H9 (cell line): ENCODE data around the gene FABP7. TPM values are rescaled to one million over a fixed set of nuclear protein-coding genes. Genes with fewer than 3 reads are reported as not detected.
"Not testable (repeated sequence)": the region's sequence is repeated elsewhere in the genome, so short reads cannot be mapped to it uniquely, and the experiment has no call there.

Experiments
- DNase-seq: peaks from one replicate; pipeline ENCODE4 v3.0.0-alpha.2; 2017
- H2AFZ ChIP-seq: one replicate; pipeline ENCODE4 v1.6.1; 2013; ENCODE audit warnings: mild to moderate bottlenecking, low read length, control low read depth, moderate library complexity
- H2AK5ac ChIP-seq: 2 replicates; pipeline ENCODE4 v1.6.1; 2013; ENCODE audit warnings: low read length, control low read depth, mixed read lengths; ENCODE audit not compliant: insufficient read length
- H2BK120ac ChIP-seq: one replicate; pipeline ENCODE4 v1.6.1; 2013; ENCODE audit warnings: low read depth, mild to moderate bottlenecking, low read length, control low read depth, inconsistent platforms; ENCODE audit not compliant: poor library complexity, severe bottlenecking
- H2BK12ac ChIP-seq: 2 replicates; pipeline ENCODE4 v1.6.1; 2013; ENCODE audit warnings: low read length, control low read depth, mixed read lengths, low read depth; ENCODE audit not compliant: insufficient read length
- H2BK15ac ChIP-seq: 2 replicates; pipeline ENCODE4 v1.6.1; 2013; ENCODE audit warnings: low read depth, low read length, control low read depth
- H2BK20ac ChIP-seq: one replicate; pipeline ENCODE4 v1.6.1; 2013; ENCODE audit warnings: low read depth, mild to moderate bottlenecking, low read length, control low read depth, inconsistent platforms; ENCODE audit not compliant: poor library complexity, severe bottlenecking
- H2BK5ac ChIP-seq: 2 replicates; pipeline ENCODE4 v1.6.1; 2013; ENCODE audit warnings: low read length, control low read depth, mixed read lengths; ENCODE audit not compliant: insufficient read length
- H3K14ac ChIP-seq: 2 replicates; pipeline ENCODE4 v1.6.1; 2013; ENCODE audit warnings: low read length, control low read depth; ENCODE audit not compliant: insufficient read depth
- H3K18ac ChIP-seq: 2 replicates; pipeline ENCODE4 v1.6.1; 2013; ENCODE audit warnings: low read depth, mild to moderate bottlenecking, mixed read lengths, low read length, control low read depth; ENCODE audit not compliant: insufficient read length
- H3K23ac ChIP-seq: 2 replicates; pipeline ENCODE4 v1.6.1; 2013; ENCODE audit warnings: low read length, control low read depth, mixed read lengths, low read depth; ENCODE audit not compliant: insufficient read length
- H3K23me2 ChIP-seq: 2 replicates; pipeline ENCODE4 v1.6.1; 2013; ENCODE audit warnings: low read depth, mild to moderate bottlenecking, mixed read lengths, low read length, control low read depth; ENCODE audit not compliant: insufficient read length, poor library complexity, severe bottlenecking
- H3K27ac ChIP-seq: 2 replicates; pipeline ENCODE4 v1.5.1; 2013; ENCODE audit warnings: low read length, control low read depth, mixed read lengths, low read depth; ENCODE audit not compliant: insufficient read length
- H3K27me3 ChIP-seq: 2 replicates; pipeline ENCODE4 v1.6.1; 2013; ENCODE audit warnings: low read length, control low read depth, inconsistent platforms; ENCODE audit not compliant: insufficient read depth
- H3K4ac ChIP-seq: 2 replicates; pipeline ENCODE4 v1.6.1; 2013; ENCODE audit warnings: low read depth, mild to moderate bottlenecking, control low read depth, inconsistent platforms, low read length, moderate library complexity
- H3K4me1 ChIP-seq: 2 replicates; pipeline ENCODE4 v1.6.1; 2013; ENCODE audit warnings: low read length, control low read depth, inconsistent platforms; ENCODE audit not compliant: insufficient read depth
- H3K4me2 ChIP-seq: 2 replicates; pipeline ENCODE4 v1.6.1; 2013; ENCODE audit warnings: low read length, control low read depth, mixed read lengths; ENCODE audit not compliant: insufficient read length, insufficient read depth
- H3K56ac ChIP-seq: 2 replicates; pipeline ENCODE4 v1.6.1; 2013; ENCODE audit warnings: low read depth, mild to moderate bottlenecking, mixed read lengths, low read length, control low read depth; ENCODE audit not compliant: insufficient read length
- H3K79me1 ChIP-seq: 2 replicates; pipeline ENCODE4 v1.6.1; 2013; ENCODE audit warnings: low read depth, mild to moderate bottlenecking, moderate library complexity, low read length, control low read depth, inconsistent platforms; ENCODE audit not compliant: insufficient read depth, poor library complexity, severe bottlenecking
- H3K79me2 ChIP-seq: 2 replicates; pipeline ENCODE4 v1.6.1; 2013; ENCODE audit warnings: low read length, control low read depth, inconsistent platforms; ENCODE audit not compliant: insufficient read depth
- H3K9ac ChIP-seq: 2 replicates; pipeline ENCODE4 v1.6.1; 2013; ENCODE audit warnings: low read length, control low read depth, mixed read lengths; ENCODE audit not compliant: insufficient read length; ENCODE audit errors: extremely low read depth
- H3K9me3 ChIP-seq: one replicate; pipeline ENCODE4 v1.6.1; 2013; ENCODE audit warnings: low read depth, low read length, inconsistent platforms; ENCODE audit not compliant: control insufficient read depth
- H3T11ph ChIP-seq: one replicate; pipeline ENCODE4 v1.6.1; 2013; ENCODE audit warnings: mild to moderate bottlenecking, low read length, control low read depth, inconsistent platforms
- H4K20me1 ChIP-seq: one replicate; pipeline ENCODE4 v1.6.1; 2013; ENCODE audit not compliant: control insufficient read depth, insufficient read length, insufficient read depth
- H4K5ac ChIP-seq: 2 replicates; pipeline ENCODE4 v1.6.1; 2013; ENCODE audit warnings: low read depth, mild to moderate bottlenecking, mixed read lengths, low read length, control low read depth; ENCODE audit not compliant: insufficient read length
- H4K8ac ChIP-seq: replicated peaks from 2 replicates; pipeline ENCODE4 v1.6.1; 2013; ENCODE audit warnings: low read length, control low read depth, mixed read lengths, low read depth; ENCODE audit not compliant: insufficient read length
- H4K91ac ChIP-seq: 2 replicates; pipeline ENCODE4 v1.6.1; 2013; ENCODE audit warnings: low read depth, mild to moderate bottlenecking, moderate library complexity, mixed read lengths, low read length, control low read depth; ENCODE audit not compliant: insufficient read length
- H3K27ac Mint-ChIP-seq, 3 experiments: 2 replicates in 2 of 3; 3 replicates in 1 of 3; pipeline ENCODE4 v1.8.0; 2020 to 2021; ENCODE audit warnings: mixed read lengths in 3 of 3, mild to moderate bottlenecking in 1 of 3, moderate library complexity in 1 of 3
- H3K27me3 Mint-ChIP-seq: 2 replicates; pipeline ENCODE4 v1.8.0; 2021; ENCODE audit warnings: low read depth, mild to moderate bottlenecking, moderate library complexity, mixed read lengths
- H3K36me3 Mint-ChIP-seq, 3 experiments: 2 replicates in 2 of 3; 3 replicates in 1 of 3; pipeline ENCODE4 v1.8.0; 2020 to 2021; ENCODE audit warnings: low read depth in 3 of 3, mixed read lengths in 3 of 3; ENCODE audit not compliant: insufficient read depth in 1 of 3
- H3K4me1 Mint-ChIP-seq, 2 experiments: 2 replicates each; pipeline ENCODE4 v1.8.0; 2020; ENCODE audit warnings: mixed read lengths in 2 of 2
- H3K4me3 Mint-ChIP-seq, 2 experiments: 2 replicates in 1 of 2; 3 replicates in 1 of 2; pipeline ENCODE4 v1.8.0; 2020 to 2021; ENCODE audit warnings: mild to moderate bottlenecking in 2 of 2, mixed read lengths in 2 of 2, moderate library complexity in 1 of 2
- H3K9me3 Mint-ChIP-seq, 2 experiments: 2 replicates in 1 of 2; 3 replicates in 1 of 2; pipeline ENCODE4 v1.8.0; 2020; ENCODE audit warnings: mild to moderate bottlenecking in 2 of 2, mixed read lengths in 2 of 2, moderate library complexity in 1 of 2
- CTCF ChIP-seq: fragments of 200-600 bp; sonication (generic); conservative IDR thresholded peaks from 3 replicates; pipeline ENCODE4 v1.8.0; 2021; ENCODE audit warnings: antibody characterized with exemption, mild to moderate bottlenecking
- WGBS: extraction: QIAGEN DNeasy Blood & Tissue Kit; methylation state at CpG from one replicate; pipeline ENCODE4 v1.1.7; 2013; ENCODE audit warnings: missing lambda C conversion rate, low lambda C conversion rate, mixed read lengths; ENCODE audit not compliant: insufficient read length; ENCODE audit errors: extremely low coverage; 5-methylcytosine and 5-hydroxymethylcytosine counted together
- total RNA-seq: library from RNA; stranded (reverse); gene quantifications from 2 replicates; pipeline ENCODE4 v1.2.1, GENCODE V29; 2021

The FABP7 gene
- total RNA-seq, 1 experiment from 2014 or later: 3.9 TPM

GRCh38 chr6:122744247-122744646, 35.3 kb upstream of the FABP7 start:
- Mint-ChIP-seq H3K36me3 (peaks cover 5 to 10% (median 9%) of the 10 kb centered on the region in 3 experiments), H3K9me3 (peaks cover 12 to 21% of the 10 kb centered on the region in 2 experiments)
- H3K56ac ChIP-seq, H3K4ac ChIP-seq, H3K79me1 ChIP-seq, H3K4me3 Mint-ChIP-seq, H3K4me2 ChIP-seq, H3K27ac ChIP-seq, H3K27me3 Mint-ChIP-seq, H3K27me3 ChIP-seq, H2BK5ac ChIP-seq, H2BK12ac ChIP-seq, H2BK120ac ChIP-seq, H4K5ac ChIP-seq, H3K4me1 ChIP-seq, H4K20me1 ChIP-seq, H4K91ac ChIP-seq, H2BK20ac ChIP-seq, H2AK5ac ChIP-seq, H3K14ac ChIP-seq, H3K27ac Mint-ChIP-seq, H4K8ac ChIP-seq, H2AFZ ChIP-seq, H2BK15ac ChIP-seq, H3T11ph ChIP-seq, H3K4me1 Mint-ChIP-seq, H3K23ac ChIP-seq, H3K18ac ChIP-seq, H3K9ac ChIP-seq, H3K9me3 ChIP-seq, DNase-seq, H3K23me2 ChIP-seq, H3K79me2 ChIP-seq: not testable (repeated sequence)
- no CpG with 5 or more reads among the region's 8 CpGs for WGBS
- TF ChIP-seq CTCF: peak; percentile 51; the same call in 2 of the 3 replicates

- H2AK5ac ChIP-seq, H3K4me2 ChIP-seq, H3K18ac ChIP-seq, H3T11ph ChIP-seq, H3K23ac ChIP-seq, H2BK15ac ChIP-seq, H3K27me3 ChIP-seq, H2AFZ ChIP-seq, H3K27ac ChIP-seq, DNase-seq, H3K4me1 Mint-ChIP-seq, H2BK20ac ChIP-seq, H2BK5ac ChIP-seq, H3K79me2 ChIP-seq, H3K79me1 ChIP-seq, H3K4me1 ChIP-seq, H4K8ac ChIP-seq, H2BK12ac ChIP-seq, H3K9me3 ChIP-seq, H3K56ac ChIP-seq, H3K9ac ChIP-seq, H3K4ac ChIP-seq, H3K14ac ChIP-seq, H4K91ac ChIP-seq, H2BK120ac ChIP-seq, H4K20me1 ChIP-seq, H3K27me3 Mint-ChIP-seq, H4K5ac ChIP-seq, H3K23me2 ChIP-seq, H3K4me3 Mint-ChIP-seq: not testable (repeated sequence)
- WGBS: no CpG with 5 or more reads among the region's 3 CpGs
- peaks cover 5 to 16% (median 10%) of the 10 kb centered on the region in 3 experiments for H3K36me3 Mint-ChIP-seq
- H3K27ac Mint-ChIP-seq: peak overlapping the region in 1 of 3 experiments; percentile 59; a peak in 1 of 7 replicates
- peaks cover 15 to 24% of the 10 kb centered on the region in 2 experiments for H3K9me3 Mint-ChIP-seq
Measured at GRCh38 chr6:122744856-122745255, 34.7 kb upstream of the FABP7 start.
